ENCODE results near the gene LGSN.
"Not testable (repeated sequence)": the region's sequence is repeated elsewhere in the genome, so short reads cannot be mapped to it uniquely, and the experiment has no call there.

The LGSN gene

DNA sequence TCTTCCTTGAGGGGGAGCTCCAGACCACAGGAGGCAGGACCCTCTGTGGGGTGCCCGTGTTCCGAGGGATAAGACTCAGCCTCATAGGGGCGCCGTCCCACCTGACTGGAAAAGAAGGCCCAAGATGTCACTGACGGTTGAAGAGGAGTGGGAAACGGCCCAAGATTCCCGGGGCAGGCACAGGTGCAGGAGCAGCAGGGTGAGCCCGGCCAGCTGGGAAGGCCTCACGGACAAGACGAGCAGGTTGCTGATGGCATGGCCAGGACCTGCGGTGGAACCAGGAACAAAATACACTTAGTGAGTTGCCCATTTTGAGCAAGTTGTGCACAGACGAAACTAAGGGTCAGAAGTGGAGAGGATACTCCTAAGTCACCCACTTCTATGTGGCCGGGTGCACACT lies 89.8 kb downstream of the LGSN start:
- not testable (repeated sequence) for DNase-seq

DNA sequence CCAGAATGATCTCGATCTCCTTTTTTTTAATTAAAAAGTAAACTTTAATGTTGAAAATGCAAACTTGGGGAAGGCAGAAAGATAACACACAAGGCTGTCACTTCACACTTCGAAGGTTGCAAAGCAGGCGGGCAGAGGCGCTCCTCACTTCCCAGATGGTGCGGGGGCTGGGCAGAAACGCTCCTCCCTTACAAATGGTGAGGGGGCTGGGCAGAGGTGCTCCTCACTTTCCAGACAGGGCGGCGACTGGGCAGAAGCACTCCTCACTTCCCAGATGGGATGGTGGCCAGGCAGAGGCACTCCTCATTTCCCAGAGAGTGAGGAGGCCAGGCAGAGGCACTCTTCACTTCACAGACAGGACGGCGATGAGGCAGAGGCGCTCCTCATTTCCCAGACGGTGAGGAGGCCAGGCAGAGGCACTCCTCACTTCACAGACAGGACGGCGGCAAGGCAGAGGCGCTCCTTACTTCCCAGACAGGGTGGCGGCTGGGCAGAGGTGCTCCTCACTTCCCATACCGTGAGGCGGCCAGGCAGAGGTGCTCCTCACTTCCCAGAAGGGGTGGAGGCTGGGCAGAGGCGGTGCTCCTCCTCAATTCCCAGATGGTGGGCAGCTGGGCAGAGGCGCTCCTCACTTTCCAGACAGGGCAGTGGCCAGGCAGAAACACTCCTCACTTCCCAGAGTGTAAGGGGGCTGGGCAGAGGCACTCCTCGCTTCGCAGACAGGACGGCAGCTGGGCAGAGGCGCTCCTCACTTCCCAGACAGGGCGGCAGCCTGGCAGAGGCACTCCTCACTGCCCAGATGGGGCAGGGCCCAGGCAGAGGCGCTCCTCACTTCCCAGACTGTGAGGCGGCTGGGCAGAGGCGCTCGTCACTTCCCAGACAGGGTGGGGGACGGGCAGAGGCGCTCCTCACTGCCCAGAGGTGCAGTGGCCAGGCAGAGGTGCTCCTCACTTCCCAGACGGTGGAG lies 91.6 kb downstream of the LGSN start:
- DNase-seq: not testable (repeated sequence)

GRCh38 chr6:63225987-63226386 lies 93.8 kb downstream of the LGSN start:
- not testable (repeated sequence) for DNase-seq
